Measurements from ENCODE around the gene GADD45B.

DNA sequence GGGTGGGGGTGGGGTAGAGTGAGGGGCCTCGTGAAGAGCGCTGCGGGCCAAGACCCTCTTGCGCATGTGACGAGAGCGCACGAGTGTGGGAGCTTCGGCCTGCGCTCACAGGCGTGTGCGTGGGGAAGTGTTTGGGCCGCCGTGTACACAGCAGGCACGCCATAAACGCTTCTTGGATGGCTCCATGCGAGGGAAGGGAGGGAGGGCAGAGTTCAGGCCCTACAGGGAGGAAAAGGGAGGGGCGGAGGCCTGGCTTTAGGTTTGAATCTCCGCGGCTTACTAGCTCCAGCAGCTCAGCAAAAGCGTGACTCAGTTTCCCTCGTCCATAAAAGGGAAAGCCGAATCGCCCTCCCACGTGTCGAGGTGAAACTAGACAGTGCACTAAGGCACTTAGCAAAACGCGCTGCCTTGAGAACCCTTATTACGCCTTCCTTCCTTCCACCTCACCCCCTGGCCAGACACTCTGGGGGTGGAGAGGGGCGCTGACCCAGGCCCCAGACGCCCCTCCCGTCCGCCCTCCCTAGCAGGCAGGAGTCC is 12.5 kb downstream of the GADD45B start:
- TF ChIP-seq CTCF (IDR thresholded peaks at IDR 0.05 in 2 of 3, conservative IDR thresholded peaks at IDR 0.05 in 1 of 3; ENCODE audit: borderline replicate concordance in 1 of 3, insufficient read depth in 1 of 3, low read depth in 2 of 3, low read length in 2 of 3) (no peak), TCF7L2 (IDR thresholded peaks at IDR 0.05; ENCODE audit: borderline replicate concordance, extremely low read depth, insufficient read depth, insufficient read length) (no peak), RAD21 (IDR thresholded peaks at IDR 0.05; ENCODE audit: low read depth) (no peak), ZNF274 (IDR thresholded peaks at IDR 0.05; ENCODE audit: low read depth, low read length) (no peak), ZFX (IDR thresholded peaks at IDR 0.05) (no peak), ZBTB33 (IDR thresholded peaks at IDR 0.05; ENCODE audit: extremely low read depth, insufficient replicate concordance, low read length) (no peak), POLR2AphosphoS5 (IDR thresholded peaks at IDR 0.05; ENCODE audit: low read depth, low read length) (no peak), CEBPB (IDR thresholded peaks at IDR 0.05; ENCODE audit: low read depth) (no peak), SP1 (IDR thresholded peaks at IDR 0.05; ENCODE audit: low read depth) (no peak), POLR2A (IDR thresholded peaks at IDR 0.05; ENCODE audit: borderline replicate concordance, extremely low read depth, insufficient read depth, insufficient read length) (no peak), MAX (IDR thresholded peaks at IDR 0.05) (no peak), REST (IDR thresholded peaks at IDR 0.05; ENCODE audit: low read depth) (no peak), EZH2 (IDR thresholded peaks at IDR 0.05) (no peak), EGR1 (IDR thresholded peaks at IDR 0.05; ENCODE audit: low read depth) (no peak)

Measured in HCT116 (cell line).